WTC11 (cell line): ENCODE measurements around the gene GNL2. TPM values are rescaled to one million over a fixed set of nuclear protein-coding genes. Genes with fewer than 3 reads are reported as not detected.

Source experiments
- ATAC-seq: fragments of 200-7000 bp; cut with Tn5 transposase; 2 replicates; pipeline ENCODE4 v1.10.0; 2021; ENCODE audit warnings: mild to moderate bottlenecking, moderate library complexity
- CTCF ChIA-PET: fragments of 300-600 bp; sonication (Branson Sonifier 250); formaldehyde crosslinking; loops from one replicate; lab custom pipeline; 2021; ENCODE audit warnings: antibody characterized with exemption; lab: Charles Lee
- POLR2A ChIA-PET: fragments of 350-600 bp; sonication (Branson Sonifier 250); formaldehyde crosslinking; loops from one replicate; lab custom pipeline; 2021; ENCODE audit warnings: antibody characterized with exemption; lab: Charles Lee
- DNase-seq: peaks from one replicate; pipeline ENCODE4 v3.0.0; 2021; ENCODE audit warnings: low spot score
- H3K27ac Mint-ChIP-seq: 2 replicates; pipeline ENCODE4 v1.8.0; 2021; ENCODE audit warnings: mixed read lengths
- H3K27me3 Mint-ChIP-seq: 2 replicates; pipeline ENCODE4 v1.8.0; 2021; ENCODE audit warnings: low read depth, mild to moderate bottlenecking, moderate library complexity, mixed read lengths
- H3K36me3 Mint-ChIP-seq: 2 replicates; pipeline ENCODE4 v1.8.0; 2021; ENCODE audit warnings: mixed read lengths
- H3K4me1 Mint-ChIP-seq: 2 replicates; pipeline ENCODE4 v1.8.0; 2022; ENCODE audit warnings: mixed read lengths
- H3K4me3 Mint-ChIP-seq: 2 replicates; pipeline ENCODE4 v1.8.0; 2021; ENCODE audit warnings: mild to moderate bottlenecking, moderate library complexity, mixed read lengths
- H3K9me3 Mint-ChIP-seq: 2 replicates; pipeline ENCODE4 v1.8.0; 2021; ENCODE audit warnings: mixed read lengths
- ATF1 ChIP-seq: sonication (generic); formaldehyde crosslinking; IDR thresholded peaks from 2 replicates; pipeline ENCODE4 v1.8.1; 2023; ENCODE audit warnings: mild to moderate bottlenecking, moderate library complexity, missing genetic modification reagents
- CREB1 ChIP-seq: sonication (generic); formaldehyde crosslinking; IDR thresholded peaks from 2 replicates; pipeline ENCODE4 v1.8.0; 2023; ENCODE audit warnings: mild to moderate bottlenecking, missing genetic modification reagents
- FOXP4 ChIP-seq: sonication (generic); formaldehyde crosslinking; IDR thresholded peaks from 2 replicates; pipeline ENCODE4 v1.8.0; 2022; ENCODE audit warnings: mild to moderate bottlenecking, missing genetic modification reagents
- KAT7 ChIP-seq: sonication (generic); formaldehyde crosslinking; IDR thresholded peaks from 2 replicates; pipeline ENCODE4 v1.8.1; 2023; ENCODE audit warnings: missing genetic modification reagents, mild to moderate bottlenecking, borderline replicate concordance
- ZNF138 ChIP-seq: sonication (generic); formaldehyde crosslinking; conservative IDR thresholded peaks from 2 replicates; pipeline ENCODE4 v1.8.1; 2022; ENCODE audit warnings: mild to moderate bottlenecking, moderate library complexity, missing genetic modification reagents
- ZNF219 ChIP-seq: sonication (generic); formaldehyde crosslinking; IDR thresholded peaks from 2 replicates; pipeline ENCODE4 v1.8.0; 2023; ENCODE audit warnings: missing genetic modification reagents, mild to moderate bottlenecking, borderline replicate concordance
- ZNF263 ChIP-seq: sonication (generic); formaldehyde crosslinking; IDR thresholded peaks from 2 replicates; pipeline ENCODE4 v1.8.1; 2022; ENCODE audit warnings: low read depth, mild to moderate bottlenecking, moderate library complexity, missing genetic modification reagents
- ZNF396 ChIP-seq: fragments of 250-450 bp; sonication (Bioruptor Pico); IDR thresholded peaks from 2 replicates; pipeline ENCODE4 v1.8.0; 2021; ENCODE audit warnings: mild to moderate bottlenecking, moderate library complexity, borderline replicate concordance
- total RNA-seq: library from RNA; stranded (reverse); gene quantifications from 3 replicates; pipeline ENCODE4 v1.2.3, GENCODE V29; 2021
- TF ChIP-seq, protein P1 (sequence below): sonication (generic); formaldehyde crosslinking; IDR thresholded peaks from 2 replicates; pipeline ENCODE4 v1.8.0; 2022; ENCODE audit warnings: missing genetic modification reagents
- TF ChIP-seq, protein P2 (sequence below): sonication (generic); formaldehyde crosslinking; IDR thresholded peaks from 2 replicates; pipeline ENCODE4 v1.8.0; 2023; ENCODE audit warnings: missing genetic modification reagents

The GNL2 gene
- total RNA-seq, 1 experiment from 2014 or later, result 92.8 TPM

DNA sequence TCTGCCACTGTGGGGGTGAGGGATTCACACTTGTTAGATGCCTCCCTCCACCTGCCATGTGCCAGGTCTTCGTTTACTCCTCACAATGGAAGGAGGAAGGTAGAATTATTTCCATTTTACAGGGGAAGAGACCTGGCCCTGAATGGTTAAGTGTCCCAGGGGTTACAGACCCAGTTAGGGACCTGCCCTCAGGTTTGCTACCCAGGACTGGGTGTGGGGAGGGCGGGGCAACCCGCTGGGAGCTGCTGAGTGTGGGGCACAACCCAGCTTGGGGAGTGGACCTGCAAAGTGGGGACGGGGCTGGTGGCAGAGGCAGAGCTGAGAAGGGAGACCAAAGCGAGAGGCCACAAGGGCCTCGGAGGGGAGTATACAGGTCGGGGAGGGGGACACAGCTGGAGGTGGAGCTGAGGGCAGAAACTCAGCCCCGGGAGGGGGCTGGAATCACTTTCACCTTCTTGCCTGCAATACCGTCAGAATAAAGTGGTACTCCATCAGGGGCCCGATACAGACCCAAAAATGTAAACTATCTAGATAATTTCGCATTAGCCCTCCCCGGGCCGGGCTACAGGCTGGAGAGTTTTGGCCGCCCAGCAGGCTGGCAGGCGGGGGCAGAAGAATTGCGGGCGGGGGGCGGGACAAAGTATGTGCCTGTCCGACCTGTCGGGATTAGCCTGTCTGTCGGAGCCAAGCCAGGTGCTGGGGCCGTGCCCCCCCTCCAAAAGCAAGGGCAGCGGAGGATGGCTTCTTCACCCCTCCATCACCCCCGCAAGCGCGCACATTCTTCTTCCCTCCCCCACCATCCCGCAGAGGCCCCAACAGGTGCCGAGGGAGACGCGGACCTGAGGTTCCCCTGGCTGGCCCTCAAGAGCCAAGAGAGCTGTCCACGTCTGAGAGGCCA is 37.6 kb upstream of the GNL2 start:
- DNase-seq (peak; percentile 31), ATAC-seq (peak; percentile 8; the same call in 1 of the 2 replicates)
- H3K4me3 Mint-ChIP-seq, result peak overlapping the region; percentile 60
- H3K36me3 Mint-ChIP-seq, result no peaks in the 10 kb centered on the region
- TF ChIP-seq, protein P1, sequence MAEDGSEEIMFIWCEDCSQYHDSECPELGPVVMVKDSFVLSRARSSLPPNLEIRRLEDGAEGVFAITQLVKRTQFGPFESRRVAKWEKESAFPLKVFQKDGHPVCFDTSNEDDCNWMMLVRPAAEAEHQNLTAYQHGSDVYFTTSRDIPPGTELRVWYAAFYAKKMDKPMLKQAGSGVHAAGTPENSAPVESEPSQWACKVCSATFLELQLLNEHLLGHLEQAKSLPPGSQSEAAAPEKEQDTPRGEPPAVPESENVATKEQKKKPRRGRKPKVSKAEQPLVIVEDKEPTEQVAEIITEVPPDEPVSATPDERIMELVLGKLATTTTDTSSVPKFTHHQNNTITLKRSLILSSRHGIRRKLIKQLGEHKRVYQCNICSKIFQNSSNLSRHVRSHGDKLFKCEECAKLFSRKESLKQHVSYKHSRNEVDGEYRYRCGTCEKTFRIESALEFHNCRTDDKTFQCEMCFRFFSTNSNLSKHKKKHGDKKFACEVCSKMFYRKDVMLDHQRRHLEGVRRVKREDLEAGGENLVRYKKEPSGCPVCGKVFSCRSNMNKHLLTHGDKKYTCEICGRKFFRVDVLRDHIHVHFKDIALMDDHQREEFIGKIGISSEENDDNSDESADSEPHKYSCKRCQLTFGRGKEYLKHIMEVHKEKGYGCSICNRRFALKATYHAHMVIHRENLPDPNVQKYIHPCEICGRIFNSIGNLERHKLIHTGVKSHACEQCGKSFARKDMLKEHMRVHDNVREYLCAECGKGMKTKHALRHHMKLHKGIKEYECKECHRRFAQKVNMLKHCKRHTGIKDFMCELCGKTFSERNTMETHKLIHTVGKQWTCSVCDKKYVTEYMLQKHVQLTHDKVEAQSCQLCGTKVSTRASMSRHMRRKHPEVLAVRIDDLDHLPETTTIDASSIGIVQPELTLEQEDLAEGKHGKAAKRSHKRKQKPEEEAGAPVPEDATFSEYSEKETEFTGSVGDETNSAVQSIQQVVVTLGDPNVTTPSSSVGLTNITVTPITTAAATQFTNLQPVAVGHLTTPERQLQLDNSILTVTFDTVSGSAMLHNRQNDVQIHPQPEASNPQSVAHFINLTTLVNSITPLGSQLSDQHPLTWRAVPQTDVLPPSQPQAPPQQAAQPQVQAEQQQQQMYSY (CRISPR knock-in tag), result 0 out of 2 replicates have a peak, but pooled peaks have one; percentile 28
- no peak for TF ChIP-seq ZNF219 (CRISPR knock-in tag)
- H3K27me3 Mint-ChIP-seq, result no peaks in the 10 kb centered on the region; the same call in 1 of the 2 replicates
- no peaks in the 10 kb centered on the region for H3K9me3 Mint-ChIP-seq
- H3K4me1 Mint-ChIP-seq, result peaks cover 11% of the 10 kb centered on the region
- ChIA-PET POLR2A (no interaction called here), CTCF (interaction anchor here (1.3 to 3.1 kb wide), 3 partner anchors 11 to 30 kb away, joined by 3 to 11 read pairs (median 9); no protein-coding TSS in a partner anchor)
- no peak overlapping the region for H3K27ac Mint-ChIP-seq

- no peaks in the 10 kb centered on the region; the same call in none of the 2 replicates for H3K27me3 Mint-ChIP-seq
- TF ChIP-seq ZNF396 (CRISPR knock-in tag) (no peak), FOXP4 (no peak), ZNF138 (no peak)
- TF ChIP-seq, all 79 proteins: peak for 0
- H3K4me3 Mint-ChIP-seq, result no peak overlapping the region
- no peak for DNase-seq
- H3K4me1 Mint-ChIP-seq, result peaks cover 11% of the 10 kb centered on the region
- H3K36me3 Mint-ChIP-seq, result no peaks in the 10 kb centered on the region
- H3K9me3 Mint-ChIP-seq, result no peaks in the 10 kb centered on the region
- no peak for ATAC-seq
- no peak overlapping the region for H3K27ac Mint-ChIP-seq
- CTCF ChIA-PET, result interaction anchor here (1.4 kb wide), 1 partner anchor 9 kb away, joined by 6 read pairs; no protein-coding TSS in a partner anchor
- POLR2A ChIA-PET, result no interaction called here
Observed at GRCh38 chr1:37631036-37631435, 35.3 kb upstream of the GNL2 start.

- ChIA-PET POLR2A (no interaction called here), CTCF (interaction anchor here (1.9 kb wide), 1 partner anchor 27 kb away, joined by 15 read pairs; no protein-coding TSS in a partner anchor)
- no peak overlapping the region for H3K27ac Mint-ChIP-seq
- ATAC-seq (no peak), DNase-seq (no peak)
- no peaks in the 10 kb centered on the region for H3K9me3 Mint-ChIP-seq
- TF ChIP-seq CREB1, result no peak
- TF ChIP-seq, protein P2, sequence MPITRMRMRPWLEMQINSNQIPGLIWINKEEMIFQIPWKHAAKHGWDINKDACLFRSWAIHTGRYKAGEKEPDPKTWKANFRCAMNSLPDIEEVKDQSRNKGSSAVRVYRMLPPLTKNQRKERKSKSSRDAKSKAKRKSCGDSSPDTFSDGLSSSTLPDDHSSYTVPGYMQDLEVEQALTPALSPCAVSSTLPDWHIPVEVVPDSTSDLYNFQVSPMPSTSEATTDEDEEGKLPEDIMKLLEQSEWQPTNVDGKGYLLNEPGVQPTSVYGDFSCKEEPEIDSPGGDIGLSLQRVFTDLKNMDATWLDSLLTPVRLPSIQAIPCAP, result no peak
- TF ChIP-seq KAT7, result no peak
- TF ChIP-seq ZNF263 (CRISPR knock-in tag), result no peak
- TF ChIP-seq FOXP4, result no peak
- no peak for TF ChIP-seq ATF1 (CRISPR knock-in tag)
- H3K27me3 Mint-ChIP-seq, result no peaks in the 10 kb centered on the region; the same call in none of the 2 replicates
- H3K4me3 Mint-ChIP-seq, result no peak overlapping the region
- peaks cover 11% of the 10 kb centered on the region for H3K4me1 Mint-ChIP-seq
- no peaks in the 10 kb centered on the region for H3K36me3 Mint-ChIP-seq
Observed at GRCh38 chr1:37630426-37631028, 34.8 kb upstream of the GNL2 start.
